ENCODE results near the gene KANSL1.
A peak's percentile ranks its signal among the peaks of the same experiment; 100 is the strongest.

The KANSL1 gene

DNA sequence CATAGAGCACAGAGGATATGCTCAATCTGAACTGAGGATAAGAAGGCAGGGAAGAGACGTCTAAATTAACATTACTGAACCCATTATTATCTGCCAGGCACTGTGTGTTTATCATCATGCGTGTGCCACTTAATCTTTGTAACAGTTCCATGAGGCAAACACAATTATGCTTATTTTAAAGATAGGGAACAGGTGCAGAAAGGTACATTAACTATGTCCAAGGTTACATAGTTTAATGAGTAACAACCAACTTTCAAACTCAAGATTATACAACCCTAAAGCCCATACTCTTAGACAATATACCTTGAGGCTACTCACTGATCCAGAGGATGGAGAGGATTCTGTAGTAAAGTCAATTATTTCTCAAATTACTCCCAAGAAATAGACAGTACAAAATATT, 151.0 kb downstream of the KANSL1 start:
- no peak for DNase-seq

GRCh38 chr17:46039592-46040186, 153.5 kb downstream of the KANSL1 start:
- peak in 1 of 58 donors; percentile 14 for DNase-seq

DNA sequence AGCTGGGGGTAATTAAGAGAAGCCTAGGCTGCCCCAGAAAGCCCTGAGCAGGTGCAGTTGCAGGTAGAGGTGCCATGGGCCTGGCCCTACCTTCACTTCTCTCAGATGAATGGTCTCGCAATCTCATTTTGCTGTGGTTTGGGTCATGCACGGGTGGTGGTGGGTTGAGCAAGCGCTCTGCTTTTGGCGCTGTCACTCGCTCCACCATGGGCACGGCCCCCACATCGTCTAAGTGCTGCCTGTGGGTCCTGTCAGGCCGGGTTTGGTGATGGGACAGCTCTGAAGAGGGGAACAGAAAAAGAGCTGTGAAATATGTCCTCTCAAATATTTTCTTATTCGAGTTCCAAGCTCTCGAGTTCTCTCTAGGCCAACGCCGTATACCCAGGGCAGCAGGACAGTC, 154.3 kb downstream of the KANSL1 start:
- no peak for DNase-seq

DNA sequence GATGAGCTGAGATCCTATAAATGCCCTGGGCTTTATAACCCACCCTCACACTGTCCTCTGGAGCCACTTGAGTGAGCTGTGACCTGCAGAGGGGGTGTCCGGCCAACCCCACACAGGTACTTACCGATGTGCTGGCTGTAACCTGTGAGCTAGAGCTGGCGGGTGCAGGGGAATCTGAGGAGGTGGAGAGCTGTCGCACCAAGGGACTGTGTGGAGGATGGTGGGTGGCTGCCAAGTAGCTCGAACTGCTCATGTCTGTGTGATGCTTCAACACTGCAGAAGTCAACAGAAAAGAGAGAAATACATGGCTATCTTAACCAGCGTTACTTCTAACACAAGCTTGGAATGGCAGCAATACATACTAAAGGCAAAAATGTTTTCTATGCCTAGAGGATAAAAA, 154.8 kb downstream of the KANSL1 start:
- DNase-seq, result peak in 15 of 58 donors; percentile 17 to 69 (median 39)

DNA sequence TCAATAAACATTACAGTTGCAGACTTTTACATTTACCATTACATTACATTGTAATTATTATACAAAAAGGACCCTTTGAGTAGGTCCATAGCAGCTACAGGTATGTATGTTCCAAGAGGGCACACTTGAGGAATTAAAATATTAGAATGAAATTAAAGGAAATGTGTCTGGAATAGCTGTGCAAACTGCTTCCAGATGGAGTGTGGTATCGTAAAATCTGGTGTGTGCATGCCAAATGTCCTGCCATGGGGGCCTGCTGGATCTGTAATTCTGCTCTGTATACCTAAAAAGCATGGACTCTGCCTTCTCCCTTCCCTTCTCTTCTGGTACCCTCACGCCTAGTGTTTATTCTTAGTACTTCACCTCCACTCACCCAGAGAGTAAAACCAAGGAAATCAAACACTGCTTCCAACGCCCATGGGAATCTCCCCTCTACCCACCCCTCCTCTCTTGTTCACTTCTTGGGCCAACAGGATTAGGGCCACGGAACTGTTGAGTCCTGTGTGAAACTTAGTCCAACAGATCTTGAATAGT, 155.4 kb downstream of the KANSL1 start:
- no peak for DNase-seq

DNA sequence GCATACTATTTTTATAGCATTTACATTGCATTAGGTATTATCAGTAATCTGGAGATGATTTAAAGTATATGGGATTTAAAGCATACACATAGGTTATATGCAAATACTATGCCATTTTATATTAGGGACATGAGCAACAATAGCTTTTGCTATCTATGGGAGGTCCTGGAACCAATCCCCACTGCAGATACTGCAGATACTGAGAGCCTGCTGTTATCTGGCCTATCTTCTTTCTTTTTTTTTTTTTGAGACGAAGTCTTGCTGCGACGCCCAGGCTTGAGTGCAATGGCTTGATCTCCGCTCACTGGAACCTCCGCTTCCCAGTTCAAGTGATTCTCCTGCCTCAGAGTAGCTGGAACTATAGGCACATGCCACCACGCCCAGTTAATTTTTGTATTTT, 156.7 kb downstream of the KANSL1 start:
- DNase-seq, result no peak

DNA sequence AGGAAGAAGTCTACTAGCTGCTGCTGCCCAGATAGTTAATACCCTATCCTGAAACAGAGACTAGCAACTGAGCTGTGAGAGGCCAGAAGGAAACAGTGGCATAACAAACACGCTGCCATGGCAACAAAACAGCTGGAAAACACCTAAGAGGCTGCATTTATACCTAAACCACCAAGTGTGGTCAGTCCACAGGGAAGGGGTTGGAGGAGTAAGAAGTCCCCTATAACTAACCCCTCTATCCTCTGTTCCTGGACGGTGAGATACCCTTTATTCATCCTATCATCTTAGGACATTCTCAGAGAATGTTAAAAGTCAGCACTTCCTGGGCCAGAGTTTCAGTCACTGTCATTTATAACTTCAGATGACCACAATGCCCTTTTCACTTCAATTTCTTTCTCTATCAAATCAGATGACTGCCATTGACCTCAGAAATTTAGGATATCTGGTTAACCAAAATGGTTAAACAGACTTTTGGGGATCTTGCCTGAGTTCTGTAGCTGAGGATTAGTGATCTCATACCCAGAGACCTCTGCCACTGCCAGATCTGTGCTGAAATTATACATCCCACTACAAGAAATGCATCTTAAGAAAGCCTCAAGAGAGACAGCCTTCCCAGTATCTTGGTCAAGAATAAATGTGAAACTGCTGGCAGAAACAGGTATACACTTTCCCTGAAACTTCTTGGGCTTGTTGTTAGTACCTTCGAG, 158.0 kb downstream of the KANSL1 start:
- DNase-seq, result no peak

DNA sequence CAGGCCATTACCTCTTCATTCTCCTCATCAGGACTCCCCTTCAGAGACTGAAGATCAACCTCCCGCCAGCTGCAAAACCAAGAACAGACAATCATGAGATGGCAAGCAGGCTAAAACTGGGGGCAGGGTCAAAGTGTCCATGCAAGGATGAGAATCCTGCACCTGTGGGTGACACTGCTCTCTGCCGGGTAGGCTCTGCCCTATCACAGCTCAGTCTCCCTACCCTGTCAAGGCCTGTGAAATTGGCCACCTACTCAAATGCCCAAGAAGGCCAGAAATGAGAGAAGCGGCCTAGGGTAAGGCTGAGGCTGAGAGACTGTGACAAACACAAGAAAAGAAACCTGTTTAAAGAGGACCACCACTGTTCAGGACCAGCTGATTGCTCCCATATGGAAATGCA, 159.8 kb downstream of the KANSL1 start:
- no peak for DNase-seq

GRCh38 chr17:46032909-46033308, 160.3 kb downstream of the KANSL1 start:
- DNase-seq, result no peak

GRCh38 chr17:46031920-46032319, 161.3 kb downstream of the KANSL1 start:
- no peak for DNase-seq

DNA sequence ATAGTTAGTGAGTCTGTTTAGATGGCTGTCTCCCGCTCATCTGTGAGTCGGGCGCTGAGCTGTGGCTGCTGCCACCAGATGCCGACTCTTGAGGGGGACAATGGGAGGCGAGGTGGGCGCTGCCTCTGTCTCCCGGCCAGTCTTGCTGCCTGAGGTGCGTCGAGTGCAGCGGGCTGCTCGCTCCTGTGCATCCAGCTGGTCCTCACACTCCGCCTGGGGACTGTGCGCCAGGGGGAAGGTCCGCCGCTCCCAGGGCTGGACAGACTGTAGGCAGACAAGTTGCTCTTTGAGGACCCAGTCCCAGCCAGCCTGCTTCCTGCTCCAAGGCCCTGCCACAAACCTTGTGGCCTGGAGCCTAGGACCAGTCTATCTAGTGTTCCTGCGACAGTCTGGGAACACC, 161.8 kb downstream of the KANSL1 start:
- no peak for DNase-seq

GRCh38 chr17:46030752-46031151, 162.5 kb downstream of the KANSL1 start:
- DNase-seq, result no peak

DNA sequence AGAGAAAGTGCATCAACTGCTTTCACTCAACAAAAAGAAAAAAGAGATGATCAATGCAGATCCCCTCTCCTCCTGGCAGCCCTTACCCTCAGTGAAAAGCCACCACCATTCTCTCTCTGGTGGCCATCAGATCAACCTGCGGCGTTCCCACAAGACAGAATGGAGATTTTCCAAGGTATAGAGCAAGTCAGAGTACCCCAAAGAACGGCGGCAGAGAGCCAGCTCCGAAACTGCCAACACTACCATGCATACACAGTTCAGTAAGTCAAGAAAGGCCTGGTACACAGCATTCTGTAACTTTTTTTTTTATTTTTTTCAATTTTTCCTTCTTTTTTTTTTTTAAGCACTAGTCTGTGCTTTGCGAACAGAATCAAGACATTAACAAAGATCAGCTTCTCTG, 163.6 kb downstream of the KANSL1 start:
- no peak for DNase-seq

DNA sequence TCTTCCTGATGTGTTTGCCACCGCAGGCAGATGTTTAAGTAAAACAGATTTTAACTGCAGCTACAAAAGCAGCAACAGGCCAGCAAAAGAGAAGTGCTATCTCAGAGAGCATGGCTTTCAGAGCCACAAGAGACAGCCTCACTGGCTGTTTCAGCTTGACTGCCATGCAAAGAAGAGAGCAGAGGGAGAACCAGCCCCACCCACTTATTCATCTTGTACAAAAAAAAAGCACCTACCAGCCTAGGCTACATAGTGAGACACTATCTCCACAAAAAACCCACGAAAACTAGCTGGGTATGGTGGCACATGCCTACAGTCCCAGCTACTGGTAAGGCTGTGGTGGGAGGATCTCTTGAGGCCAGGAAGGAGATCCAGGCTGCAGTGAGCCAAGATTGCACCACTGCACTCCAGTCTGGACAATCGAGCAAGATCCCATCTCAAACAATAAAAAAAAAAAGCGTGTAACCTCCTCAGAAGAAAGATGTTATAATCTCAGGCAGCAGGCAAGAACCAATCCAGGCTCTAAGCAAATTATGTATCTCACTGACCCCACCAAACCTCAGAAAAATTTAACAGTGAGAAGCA, 164.2 kb downstream of the KANSL1 start:
- DNase-seq, result no peak

GRCh38 chr17:46028374-46028773, 164.9 kb downstream of the KANSL1 start:
- DNase-seq, result no peak

- DNase-seq, result no peak
These were observed 165.3 kb downstream of the KANSL1 start for GRCh38 chr17:46027976-46028325.

DNA sequence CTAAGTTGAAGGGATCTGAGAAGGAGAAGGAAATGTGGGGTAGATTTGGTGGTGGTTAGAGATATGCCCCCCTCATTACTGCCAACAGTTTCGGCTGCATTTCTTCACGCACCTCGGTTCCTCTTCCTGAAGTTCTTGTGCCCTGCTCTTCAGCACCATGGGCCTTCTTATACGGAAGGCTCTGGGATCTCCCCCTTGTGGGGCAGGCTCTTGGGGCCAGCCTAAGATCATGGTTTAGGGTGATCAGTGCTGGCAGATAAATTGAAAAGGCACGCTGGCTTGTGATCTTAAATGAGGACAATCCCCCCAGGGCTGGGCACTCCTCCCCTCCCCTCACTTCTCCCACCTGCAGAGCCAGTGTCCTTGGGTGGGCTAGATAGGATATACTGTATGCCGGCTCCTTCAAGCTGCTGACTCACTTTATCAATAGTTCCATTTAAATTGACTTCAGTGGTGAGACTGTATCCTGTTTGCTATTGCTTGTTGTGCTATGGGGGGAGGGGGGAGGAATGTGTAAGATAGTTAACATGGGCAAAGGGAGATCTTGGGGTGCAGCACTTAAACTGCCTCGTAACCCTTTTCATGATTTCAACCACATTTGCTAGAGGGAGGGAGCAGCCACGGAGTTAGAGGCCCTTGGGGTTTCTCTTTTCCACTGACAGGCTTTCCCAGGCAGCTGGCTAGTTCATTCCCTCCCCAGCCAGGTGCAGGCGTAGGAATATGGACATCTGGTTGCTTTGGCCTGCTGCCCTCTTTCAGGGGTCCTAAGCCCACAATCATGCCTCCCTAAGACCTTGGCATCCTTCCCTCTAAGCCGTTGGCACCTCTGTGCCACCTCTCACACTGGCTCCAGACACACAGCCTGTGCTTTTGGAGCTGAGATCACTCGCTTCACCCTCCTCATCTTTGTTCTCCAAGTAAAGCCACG, 165.9 kb downstream of the KANSL1 start:
- DNase-seq, result no peak

DNA sequence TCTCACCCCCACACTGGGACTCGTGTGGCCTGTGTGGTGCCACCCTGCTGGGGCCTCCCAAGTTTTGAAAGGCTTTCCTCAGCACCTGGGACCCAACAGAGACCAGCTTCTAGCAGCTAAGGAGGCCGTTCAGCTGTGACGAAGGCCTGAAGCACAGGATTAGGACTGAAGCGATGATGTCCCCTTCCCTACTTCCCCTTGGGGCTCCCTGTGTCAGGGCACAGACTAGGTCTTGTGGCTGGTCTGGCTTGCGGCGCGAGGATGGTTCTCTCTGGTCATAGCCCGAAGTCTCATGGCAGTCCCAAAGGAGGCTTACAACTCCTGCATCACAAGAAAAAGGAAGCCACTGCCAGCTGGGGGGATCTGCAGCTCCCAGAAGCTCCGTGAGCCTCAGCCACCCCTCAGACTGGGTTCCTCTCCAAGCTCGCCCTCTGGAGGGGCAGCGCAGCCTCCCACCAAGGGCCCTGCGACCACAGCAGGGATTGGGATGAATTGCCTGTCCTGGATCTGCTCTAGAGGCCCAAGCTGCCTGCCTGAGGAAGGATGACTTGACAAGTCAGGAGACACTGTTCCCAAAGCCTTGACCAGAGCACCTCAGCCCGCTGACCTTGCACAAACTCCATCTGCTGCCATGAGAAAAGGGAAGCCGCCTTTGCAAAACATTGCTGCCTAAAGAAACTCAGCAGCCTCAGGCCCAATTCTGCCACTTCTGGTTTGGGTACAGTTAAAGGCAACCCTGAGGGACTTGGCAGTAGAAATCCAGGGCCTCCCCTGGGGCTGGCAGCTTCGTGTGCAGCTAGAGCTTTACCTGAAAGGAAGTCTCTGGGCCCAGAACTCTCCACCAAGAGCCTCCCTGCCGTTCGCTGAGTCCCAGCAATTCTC, 166.8 kb downstream of the KANSL1 start:
- peak in 4 of 58 donors; percentile 20 to 31 (median 24) for DNase-seq

GRCh38 chr17:46025510-46026165, 167.6 kb downstream of the KANSL1 start:
- no peak for DNase-seq

DNA sequence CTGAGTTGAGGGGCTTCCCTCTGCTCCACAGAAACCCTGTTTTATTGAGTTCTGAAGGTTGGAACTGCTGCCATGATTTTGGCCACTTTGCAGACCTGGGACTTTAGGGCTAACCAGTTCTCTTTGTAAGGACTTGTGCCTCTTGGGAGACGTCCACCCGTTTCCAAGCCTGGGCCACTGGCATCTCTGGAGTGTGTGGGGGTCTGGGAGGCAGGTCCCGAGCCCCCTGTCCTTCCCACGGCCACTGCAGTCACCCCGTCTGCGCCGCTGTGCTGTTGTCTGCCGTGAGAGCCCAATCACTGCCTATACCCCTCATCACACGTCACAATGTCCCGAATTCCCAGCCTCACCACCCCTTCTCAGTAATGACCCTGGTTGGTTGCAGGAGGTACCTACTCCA, 168.2 kb downstream of the KANSL1 start:
- no peak for DNase-seq

All from anterior cingulate cortex (tissue), 58 donors.